WTC11 (cell line): ENCODE results near the gene FHIT. TPM values are rescaled to one million over a fixed set of nuclear protein-coding genes. Genes with fewer than 3 reads are reported as not detected.

ENCODE experiments used
- ATAC-seq: fragments of 200-7000 bp; cut with Tn5 transposase; 2 replicates; pipeline ENCODE4 v1.10.0; 2021; ENCODE audit warnings: mild to moderate bottlenecking, moderate library complexity
- CTCF ChIA-PET: fragments of 300-600 bp; sonication (Branson Sonifier 250); formaldehyde crosslinking; loops from one replicate; lab custom pipeline; 2021; ENCODE audit warnings: antibody characterized with exemption; lab: Charles Lee
- POLR2A ChIA-PET: fragments of 350-600 bp; sonication (Branson Sonifier 250); formaldehyde crosslinking; loops from one replicate; lab custom pipeline; 2021; ENCODE audit warnings: antibody characterized with exemption; lab: Charles Lee
- DNase-seq: peaks from one replicate; pipeline ENCODE4 v3.0.0; 2021; ENCODE audit warnings: low spot score
- H3K27ac Mint-ChIP-seq: 2 replicates; pipeline ENCODE4 v1.8.0; 2021; ENCODE audit warnings: mixed read lengths
- H3K27me3 Mint-ChIP-seq: 2 replicates; pipeline ENCODE4 v1.8.0; 2021; ENCODE audit warnings: low read depth, mild to moderate bottlenecking, moderate library complexity, mixed read lengths
- H3K36me3 Mint-ChIP-seq: 2 replicates; pipeline ENCODE4 v1.8.0; 2021; ENCODE audit warnings: mixed read lengths
- H3K4me1 Mint-ChIP-seq: 2 replicates; pipeline ENCODE4 v1.8.0; 2022; ENCODE audit warnings: mixed read lengths
- H3K4me3 Mint-ChIP-seq: 2 replicates; pipeline ENCODE4 v1.8.0; 2021; ENCODE audit warnings: mild to moderate bottlenecking, moderate library complexity, mixed read lengths
- H3K9me3 Mint-ChIP-seq: 2 replicates; pipeline ENCODE4 v1.8.0; 2021; ENCODE audit warnings: mixed read lengths
- AFF4 ChIP-seq: sonication (generic); formaldehyde crosslinking; IDR thresholded peaks from 2 replicates; pipeline ENCODE4 v1.8.1; 2023; ENCODE audit warnings: mild to moderate bottlenecking, missing genetic modification reagents, borderline replicate concordance
- AR ChIP-seq: fragments of 250-450 bp; sonication (Bioruptor Pico); IDR thresholded peaks from 2 replicates; pipeline ENCODE4 v1.9.0; 2021; ENCODE audit warnings: mild to moderate bottlenecking
- ATF3 ChIP-seq: sonication (generic); formaldehyde crosslinking; conservative IDR thresholded peaks from 2 replicates; pipeline ENCODE4 v1.8.1; 2022; ENCODE audit warnings: mild to moderate bottlenecking, missing genetic modification reagents
- ELF4 ChIP-seq: sonication (generic); formaldehyde crosslinking; IDR thresholded peaks from 2 replicates; pipeline ENCODE4 v1.8.1; 2022; ENCODE audit warnings: low read depth, mild to moderate bottlenecking, moderate library complexity, missing genetic modification reagents
- ERG ChIP-seq: fragments of 250-450 bp; sonication (Bioruptor Pico); IDR thresholded peaks from 2 replicates; pipeline ENCODE4 v1.8.0; 2021; ENCODE audit warnings: mild to moderate bottlenecking
- FOXK1 ChIP-seq: sonication (generic); formaldehyde crosslinking; IDR thresholded peaks from 2 replicates; pipeline ENCODE4 v1.8.0; 2022; ENCODE audit warnings: mild to moderate bottlenecking, moderate library complexity, missing genetic modification reagents
- GABPB1 ChIP-seq: sonication (generic); formaldehyde crosslinking; IDR thresholded peaks from 2 replicates; pipeline ENCODE4 v1.8.1; 2023; ENCODE audit warnings: mild to moderate bottlenecking, missing genetic modification reagents
- HMGXB4 ChIP-seq: sonication (generic); formaldehyde crosslinking; IDR thresholded peaks from 2 replicates; pipeline ENCODE4 v1.8.1; 2023; ENCODE audit warnings: mild to moderate bottlenecking, moderate library complexity, missing genetic modification reagents
- MAX ChIP-seq: sonication (generic); formaldehyde crosslinking; IDR thresholded peaks from 2 replicates; pipeline ENCODE4 v1.8.0; 2022; ENCODE audit warnings: mild to moderate bottlenecking, missing genetic modification reagents
- MLX ChIP-seq: sonication (generic); formaldehyde crosslinking; IDR thresholded peaks from 2 replicates; pipeline ENCODE4 v1.8.1; 2023; ENCODE audit warnings: mild to moderate bottlenecking, missing genetic modification reagents, moderate library complexity
- MYBL2 ChIP-seq: sonication (generic); formaldehyde crosslinking; IDR thresholded peaks from 2 replicates; pipeline ENCODE4 v1.8.1; 2023; ENCODE audit warnings: mild to moderate bottlenecking, moderate library complexity, missing genetic modification reagents
- NR1H2 ChIP-seq: sonication (generic); formaldehyde crosslinking; IDR thresholded peaks from 2 replicates; pipeline ENCODE4 v1.9.0; 2021; ENCODE audit warnings: mild to moderate bottlenecking, moderate library complexity, missing genetic modification reagents
- SMAD4 ChIP-seq: sonication (generic); formaldehyde crosslinking; IDR thresholded peaks from 2 replicates; pipeline ENCODE4 v1.8.0; 2022; ENCODE audit warnings: mild to moderate bottlenecking, missing genetic modification reagents
- SP1 ChIP-seq: sonication (generic); formaldehyde crosslinking; conservative IDR thresholded peaks from 2 replicates; pipeline ENCODE4 v1.8.1; 2022; ENCODE audit warnings: missing genetic modification reagents
- STAT6 ChIP-seq: sonication (generic); formaldehyde crosslinking; conservative IDR thresholded peaks from 2 replicates; pipeline ENCODE4 v1.8.1; 2023; ENCODE audit warnings: mild to moderate bottlenecking, low read depth, missing genetic modification reagents, moderate library complexity
- TEAD4 ChIP-seq: sonication (generic); formaldehyde crosslinking; IDR thresholded peaks from 2 replicates; pipeline ENCODE4 v1.8.0; 2022; ENCODE audit warnings: mild to moderate bottlenecking, missing genetic modification reagents
- ZBTB21 ChIP-seq: sonication (generic); formaldehyde crosslinking; IDR thresholded peaks from 2 replicates; pipeline ENCODE4 v1.8.1; 2023; ENCODE audit warnings: mild to moderate bottlenecking, missing genetic modification reagents, borderline replicate concordance
- ZNF317 ChIP-seq: sonication (generic); formaldehyde crosslinking; IDR thresholded peaks from 2 replicates; pipeline ENCODE4 v1.8.1; 2023; ENCODE audit warnings: low read depth, mild to moderate bottlenecking, moderate library complexity, missing genetic modification reagents, borderline replicate concordance
- ZNF396 ChIP-seq: fragments of 250-450 bp; sonication (Bioruptor Pico); IDR thresholded peaks from 2 replicates; pipeline ENCODE4 v1.8.0; 2021; ENCODE audit warnings: mild to moderate bottlenecking, moderate library complexity, borderline replicate concordance
- total RNA-seq: library from RNA; stranded (reverse); gene quantifications from 3 replicates; pipeline ENCODE4 v1.2.3, GENCODE V29; 2021

The FHIT gene
- total RNA-seq, 1 experiment from 2014 or later = 2.6 TPM

- TF ChIP-seq HMGXB4 (CRISPR knock-in tag) (no peak), ZNF317 (CRISPR knock-in tag) (no peak), ELF4 (CRISPR knock-in tag) (no peak), ERG (CRISPR knock-in tag) (no peak)
Observed at GRCh38 chr3:61117045-61117898, 134.0 kb downstream of the FHIT start (continued).

- no peak for ATAC-seq
- H3K27ac Mint-ChIP-seq = no peak overlapping the region
- no peak overlapping the region for H3K4me3 Mint-ChIP-seq
- ChIA-PET POLR2A (no interaction called here), CTCF (no interaction called here)
- no peak for DNase-seq
- no peaks in the 10 kb centered on the region for H3K4me1 Mint-ChIP-seq
- peaks cover under 1% of the 10 kb centered on the region; the same call in 1 of the 2 replicates for H3K9me3 Mint-ChIP-seq
- no peaks in the 10 kb centered on the region for H3K27me3 Mint-ChIP-seq
- H3K36me3 Mint-ChIP-seq = no peaks in the 10 kb centered on the region; the same call in 1 of the 2 replicates
- no peak for TF ChIP-seq AFF4 (CRISPR knock-in tag)
- TF ChIP-seq ZNF396 (CRISPR knock-in tag) = no peak
- no peak for TF ChIP-seq NR1H2
- TF ChIP-seq MAX (CRISPR knock-in tag) = no peak
- TF ChIP-seq FOXK1 (CRISPR knock-in tag) = no peak
- no peak for TF ChIP-seq SMAD4 (CRISPR knock-in tag)
- TF ChIP-seq ZBTB21 = no peak
- TF ChIP-seq MYBL2 (CRISPR knock-in tag) = no peak
- no peak for TF ChIP-seq TEAD4 (CRISPR knock-in tag)
- no peak for TF ChIP-seq MLX
- no peak for TF ChIP-seq GABPB1
- TF ChIP-seq ELF4 (CRISPR knock-in tag) = no peak
- TF ChIP-seq AR = no peak
- TF ChIP-seq SP1 = no peak
- no peak for TF ChIP-seq STAT6 (CRISPR knock-in tag)
- no peak for TF ChIP-seq ATF3 (CRISPR knock-in tag)
Observed at GRCh38 chr3:61114316-61114953, 136.8 kb downstream of the FHIT start.
